CD4-positive, alpha-beta memory T cell (primary cell): ENCODE measurements around the gene CHCHD6. TPM values are rescaled to one million over a fixed set of nuclear protein-coding genes. Genes with fewer than 3 reads are reported as not detected.

Experiments
- CTCF ChIA-PET: fragments of 350-600 bp; sonication (Branson Sonifier 250); formaldehyde crosslinking; loops from one replicate; lab custom pipeline; 2021; ENCODE audit warnings: inconsistent platforms; ENCODE audit not compliant: partially characterized antibody; lab: Charles Lee
- POLR2A ChIA-PET: fragments of 350-600 bp; sonication (Branson Sonifier 250); formaldehyde crosslinking; loops from one replicate; lab custom pipeline; 2021; ENCODE audit not compliant: partially characterized antibody; lab: Charles Lee
- DNase-seq, 5 donors: peaks; one replicate each; pipeline versions ENCODE4 v3.0.0 to v3.0.0-alpha.2; 2020 to 2022; ENCODE audit warnings: mixed read lengths in 1 of 5
- H3K27ac ChIP-seq: one replicate; pipeline ENCODE4 v1.7.0; 2013; ENCODE audit warnings: low read depth, low read length
- H3K27me3 ChIP-seq: 2 replicates; pipeline ENCODE4 v1.7.0; 2013; ENCODE audit warnings: mild to moderate bottlenecking, low read length, moderate library complexity; ENCODE audit not compliant: insufficient read depth
- H3K36me3 ChIP-seq: 2 replicates; pipeline ENCODE4 v1.7.0; 2013; ENCODE audit warnings: mild to moderate bottlenecking, low read length, moderate library complexity; ENCODE audit not compliant: insufficient read depth
- H3K4me1 ChIP-seq: 2 replicates; pipeline ENCODE4 v1.7.0; 2013; ENCODE audit warnings: mild to moderate bottlenecking, low read length, moderate library complexity; ENCODE audit not compliant: insufficient read depth
- H3K4me3 ChIP-seq, 2 donors: one replicate each; pipeline ENCODE4 v1.7.0; 2013; ENCODE audit warnings: low read length in 2 of 2, mild to moderate bottlenecking in 1 of 2
- H3K9me3 ChIP-seq, 2 donors: one replicate each; pipeline ENCODE4 v1.7.0; 2013; ENCODE audit warnings: low read length in 2 of 2, control low read depth in 1 of 2; ENCODE audit not compliant: control insufficient read depth in 1 of 2
- H3K27ac Mint-ChIP-seq, 7 donors: one replicate each; pipeline ENCODE4 v1.8.0; 2020 to 2021; ENCODE audit warnings: mixed read lengths in 7 of 7, mild to moderate bottlenecking in 6 of 7, inconsistent platforms in 3 of 7, moderate library complexity in 3 of 7
- H3K27me3 Mint-ChIP-seq, 2 donors: one replicate each; pipeline ENCODE4 v1.8.0; 2020 to 2021; ENCODE audit warnings: mixed read lengths in 2 of 2
- H3K36me3 Mint-ChIP-seq, 2 donors: one replicate each; pipeline ENCODE4 v1.8.0; 2020 to 2021; ENCODE audit warnings: mixed read lengths in 2 of 2, inconsistent platforms in 1 of 2, mild to moderate bottlenecking in 1 of 2
- H3K4me1 Mint-ChIP-seq, 4 donors: one replicate each; pipeline ENCODE4 v1.8.0; 2020 to 2021; ENCODE audit warnings: mixed read lengths in 4 of 4, mild to moderate bottlenecking in 1 of 4
- H3K4me3 Mint-ChIP-seq, 8 donors: one replicate each; pipeline ENCODE4 v1.8.0; 2020 to 2021; ENCODE audit warnings: mixed read lengths in 8 of 8, mild to moderate bottlenecking in 7 of 8, moderate library complexity in 6 of 8, inconsistent platforms in 3 of 8
- H3K9me3 Mint-ChIP-seq, 8 donors: one replicate each; pipeline ENCODE4 v1.8.0; 2020 to 2021; ENCODE audit warnings: mixed read lengths in 8 of 8, mild to moderate bottlenecking in 5 of 8, inconsistent platforms in 3 of 8, moderate library complexity in 1 of 8
- intact Hi-C: fragments of 100-400 bp; cut with micrococcal nuclease; formaldehyde crosslinking; loops from one replicate; pipeline ENCODE4 v1.15.1; 2023
- polyA plus RNA-seq, 2 donors: library from polyadenylated mRNA; unstranded; fragments of 300-500 nt; fragmentation: Illumina TruSeq; gene quantifications; one replicate each; pipeline ENCODE4 v1.2.3, GENCODE V29; 2021
- total RNA-seq, 2 experiments: library from RNA; stranded (reverse); gene quantifications; one replicate each; pipeline ENCODE4 v1.2.3, GENCODE V29; 2021

CHCHD6 gene
- total and polyA plus RNA-seq, 4 experiments from 2014 or later: 7.3 to 12.3 (median 10.2) TPM

DNA sequence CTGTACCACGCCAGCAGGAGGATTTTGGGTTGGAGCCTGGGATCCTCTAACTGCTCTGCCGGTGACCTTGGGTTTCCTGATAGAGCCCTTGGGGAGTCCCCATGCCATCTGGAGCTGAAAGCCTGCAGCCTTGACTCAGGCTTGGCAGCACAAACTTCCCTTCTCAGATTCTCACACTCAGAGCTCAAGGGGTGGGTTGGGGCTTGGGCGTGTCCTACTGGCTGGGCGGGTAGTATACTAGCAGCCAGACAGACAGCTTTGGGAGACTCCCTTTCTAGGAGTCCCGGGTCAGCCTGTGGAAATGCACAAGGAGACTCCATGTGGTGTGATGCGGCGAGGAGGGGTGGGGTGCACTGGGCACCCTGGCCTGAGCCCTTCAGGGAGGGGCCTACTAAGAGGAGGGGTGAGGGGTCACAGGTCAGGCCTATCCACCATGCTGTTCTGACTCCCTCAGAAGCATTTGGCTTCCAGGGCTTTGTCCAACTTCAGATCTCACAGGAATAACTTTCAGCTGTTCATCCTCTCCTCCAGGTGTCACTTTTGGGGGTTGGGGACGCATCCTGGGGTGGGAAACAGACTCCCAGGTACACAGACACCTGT lies 257.3 kb downstream of the CHCHD6 start:
- Mint-ChIP-seq H3K27me3 (peaks cover 0 to 1% of the 10 kb centered on the region in 2 donors), H3K36me3 (peaks cover 0 to 3% of the 10 kb centered on the region in 2 donors), H3K4me1 (peaks cover 0 to 7% (median under 1%) of the 10 kb centered on the region in 4 donors), H3K4me3 (no peak overlapping the region), H3K27ac (no peak overlapping the region), H3K9me3 (no peaks in the 10 kb centered on the region)
- Histone ChIP-seq H3K27ac (no peak overlapping the region), H3K4me3 (no peak overlapping the region), H3K27me3 (no peaks in the 10 kb centered on the region), H3K9me3 (no peaks in the 10 kb centered on the region), H3K36me3 (no peaks in the 10 kb centered on the region), H3K4me1 (no peaks in the 10 kb centered on the region)
- CTCF ChIA-PET: interaction anchor here (1.3 kb wide), 1 partner anchor 439 kb away, joined by 3 read pairs; no protein-coding TSS in a partner anchor
- intact Hi-C loops: no loop called here
- POLR2A ChIA-PET: no interaction called here
- DNase-seq: no peak

DNA sequence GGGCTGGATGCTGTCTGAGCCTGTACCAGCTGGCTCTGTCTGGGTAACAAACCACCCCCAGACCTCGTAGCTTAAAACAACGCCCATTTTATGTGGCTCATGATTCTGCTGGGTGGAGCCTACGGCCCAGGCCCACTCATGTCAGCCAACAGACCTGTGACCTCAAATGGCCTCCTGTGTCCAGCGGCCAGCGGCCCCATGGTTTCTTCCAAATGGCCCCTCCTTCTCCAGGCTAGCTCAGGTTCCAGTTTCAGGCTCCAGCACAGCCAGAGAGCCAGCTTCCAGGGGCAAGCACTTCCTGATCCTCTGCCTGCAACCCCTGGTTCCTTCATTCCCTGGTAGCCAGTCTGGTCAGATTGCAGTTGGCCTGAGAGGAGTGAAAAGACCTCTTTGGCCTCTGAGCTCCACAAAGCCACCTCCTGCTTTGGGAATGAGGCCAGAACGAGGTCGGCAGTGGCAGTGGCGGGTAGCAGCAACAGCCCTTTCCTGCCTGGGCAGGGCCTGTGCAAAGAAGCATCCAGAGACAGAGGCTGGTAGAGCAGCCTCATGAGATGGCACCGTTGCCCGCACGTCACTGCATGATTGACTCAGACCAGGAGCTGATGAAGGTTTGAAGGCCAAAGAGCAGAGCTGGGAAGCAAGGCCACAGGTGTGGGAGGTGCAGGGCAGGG lies 257.9 kb downstream of the CHCHD6 start:
- Histone ChIP-seq H3K9me3 (no peaks in the 10 kb centered on the region), H3K27me3 (no peaks in the 10 kb centered on the region), H3K4me3 (no peak overlapping the region), H3K27ac (no peak overlapping the region), H3K4me1 (no peaks in the 10 kb centered on the region), H3K36me3 (no peaks in the 10 kb centered on the region)
- DNase-seq: no peak
- Mint-ChIP-seq H3K27me3 (peaks cover 0 to 1% of the 10 kb centered on the region in 2 donors), H3K36me3 (peaks cover 0 to 1% of the 10 kb centered on the region in 2 donors), H3K27ac (no peak overlapping the region), H3K4me1 (peaks cover 0 to 7% (median 0%) of the 10 kb centered on the region in 4 donors), H3K9me3 (no peaks in the 10 kb centered on the region), H3K4me3 (no peak overlapping the region)
- intact Hi-C loops: no loop called here
- CTCF ChIA-PET: interaction anchor here (1.3 kb wide), 1 partner anchor 439 kb away, joined by 3 read pairs; no protein-coding TSS in a partner anchor
- POLR2A ChIA-PET: no interaction called here

DNA sequence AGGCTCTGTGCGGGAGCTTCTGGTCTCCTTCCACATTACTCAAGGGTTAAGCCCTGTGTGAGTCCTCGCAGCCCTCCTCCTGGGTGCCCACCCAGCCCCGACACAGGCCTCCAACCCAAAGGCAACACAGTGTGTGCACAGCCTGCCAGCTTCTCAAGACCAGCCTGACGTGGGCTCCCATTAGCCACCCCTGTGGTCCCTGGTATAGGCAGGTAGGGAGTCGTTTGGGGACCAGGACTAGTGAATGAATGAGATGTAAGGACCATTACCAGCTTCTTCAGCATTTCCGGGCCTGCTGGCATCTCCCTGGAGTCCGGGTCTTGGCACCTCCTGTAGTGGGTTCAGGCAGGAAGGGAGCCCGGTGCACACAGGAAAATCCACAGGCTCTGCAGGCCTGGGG lies 258.7 kb downstream of the CHCHD6 start:
- DNase-seq: no peak
- H3K36me3 ChIP-seq: no peaks in the 10 kb centered on the region
- POLR2A ChIA-PET: no interaction called here
- H3K27ac ChIP-seq: no peak overlapping the region
- Mint-ChIP-seq H3K9me3 (no peaks in the 10 kb centered on the region), H3K27me3 (peaks cover 0 to 1% of the 10 kb centered on the region in 2 donors), H3K4me1 (peaks cover 0 to 7% (median 0%) of the 10 kb centered on the region in 4 donors), H3K4me3 (no peak overlapping the region), H3K27ac (no peak overlapping the region), H3K36me3 (peaks cover 0 to 1% of the 10 kb centered on the region in 2 donors)
- no peaks in the 10 kb centered on the region for H3K27me3 ChIP-seq
- no peaks in the 10 kb centered on the region for H3K9me3 ChIP-seq
- H3K4me3 ChIP-seq: no peak overlapping the region
- CTCF ChIA-PET: interaction anchor here (1.1 kb wide), 1 partner anchor 11 kb away, joined by 3 read pairs; no protein-coding TSS in a partner anchor
- intact Hi-C loops: no loop called here
- no peaks in the 10 kb centered on the region for H3K4me1 ChIP-seq

DNA sequence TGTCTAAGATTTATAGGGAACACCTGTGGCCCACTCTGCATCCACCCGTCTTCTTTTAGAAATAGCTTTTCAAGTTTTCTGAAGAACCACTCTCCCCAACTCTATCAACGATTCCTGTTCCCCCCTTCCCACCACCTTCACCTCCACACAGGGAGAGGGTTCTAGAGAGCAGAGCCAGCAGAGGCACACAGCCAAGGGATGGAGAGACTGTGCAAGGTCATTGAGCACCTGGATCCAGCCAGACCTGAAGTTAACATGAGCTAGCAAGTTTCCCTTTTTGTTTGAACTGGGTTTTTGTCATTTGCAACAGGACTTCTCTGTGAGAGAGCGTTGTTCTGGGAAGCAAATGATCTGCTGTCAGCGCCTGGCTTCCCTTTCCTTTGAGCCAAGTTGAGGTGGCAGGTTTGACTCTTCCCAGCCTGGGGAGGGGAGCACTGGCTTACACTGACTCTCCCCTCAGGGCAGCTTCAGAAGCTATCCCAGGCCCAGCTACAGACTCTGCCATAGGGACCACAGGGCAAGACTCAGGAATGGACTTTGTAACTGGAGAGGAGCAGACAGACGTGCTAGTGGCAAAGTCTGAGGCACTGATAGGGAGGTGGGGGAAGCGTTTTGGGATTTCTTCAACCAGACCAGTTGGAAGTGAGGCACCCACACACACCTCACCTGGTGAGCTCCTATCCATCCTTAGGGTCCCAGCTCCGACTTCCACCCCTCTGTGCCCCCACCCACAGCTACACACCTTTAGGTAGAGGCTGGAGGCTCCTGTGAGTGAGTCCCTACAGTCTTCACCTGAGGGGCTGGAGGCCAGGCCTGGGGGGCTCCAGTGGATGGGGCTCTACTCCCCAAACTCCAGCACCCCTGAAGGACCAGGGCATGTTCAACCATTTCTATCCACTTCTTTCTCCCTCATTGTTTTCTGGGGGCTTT lies 259.5 kb downstream of the CHCHD6 start:
- H3K27ac Mint-ChIP-seq: peak overlapping the region in 2 of 7 donors; percentile 66 to 78

DNA sequence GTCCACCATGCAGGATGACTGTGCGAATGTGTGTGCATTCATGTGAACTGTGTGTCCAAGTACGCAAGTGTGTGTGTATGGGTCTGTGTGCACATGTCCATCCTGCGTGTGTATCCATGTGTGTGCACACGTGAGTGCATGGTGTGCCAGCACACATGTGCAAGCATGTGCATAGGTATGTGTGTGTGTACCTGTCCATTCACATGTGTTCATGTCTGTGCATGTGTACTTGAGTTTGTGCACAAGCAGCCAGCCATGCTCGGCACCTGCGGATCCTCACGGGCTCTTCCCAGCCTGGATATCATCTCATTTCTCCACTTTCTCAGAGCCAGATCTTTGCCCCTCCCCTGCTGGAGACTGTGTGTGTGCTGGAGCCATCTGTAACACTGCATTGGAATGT lies 260.2 kb downstream of the CHCHD6 start:
- Mint-ChIP-seq H3K4me1 (peaks cover 0 to 4% (median 0%) of the 10 kb centered on the region in 4 donors), H3K9me3 (no peaks in the 10 kb centered on the region), H3K4me3 (no peak overlapping the region), H3K36me3 (no peaks in the 10 kb centered on the region), H3K27ac (peak overlapping the region in 1 of 7 donors; percentile 22), H3K27me3 (peaks cover 0 to 1% of the 10 kb centered on the region in 2 donors)
- ChIA-PET CTCF (no interaction called here), POLR2A (no interaction called here)
- DNase-seq: no peak
- intact Hi-C loops: no loop called here
- Histone ChIP-seq H3K4me1 (no peaks in the 10 kb centered on the region), H3K9me3 (no peaks in the 10 kb centered on the region), H3K27me3 (no peaks in the 10 kb centered on the region), H3K36me3 (no peaks in the 10 kb centered on the region), H3K4me3 (no peak overlapping the region), H3K27ac (no peak overlapping the region)

More for the DNA sequence above, 259.5 kb downstream of the CHCHD6 start:
- Mint-ChIP-seq H3K36me3 (peaks cover 0 to 1% of the 10 kb centered on the region in 2 donors), H3K4me3 (no peak overlapping the region), H3K27me3 (peaks cover 0 to 1% of the 10 kb centered on the region in 2 donors), H3K4me1 (peaks cover 0 to 4% (median 0%) of the 10 kb centered on the region in 4 donors), H3K9me3 (no peaks in the 10 kb centered on the region)
- Histone ChIP-seq H3K27me3 (no peaks in the 10 kb centered on the region), H3K4me1 (no peaks in the 10 kb centered on the region), H3K36me3 (no peaks in the 10 kb centered on the region), H3K4me3 (no peak overlapping the region), H3K9me3 (no peaks in the 10 kb centered on the region), H3K27ac (no peak overlapping the region)
- DNase-seq: no peak
- intact Hi-C loops: no loop called here
- POLR2A ChIA-PET: no interaction called here
- CTCF ChIA-PET: interaction anchor here (1.1 kb wide), 1 partner anchor 12 kb away, joined by 3 read pairs; no protein-coding TSS in a partner anchor

DNA sequence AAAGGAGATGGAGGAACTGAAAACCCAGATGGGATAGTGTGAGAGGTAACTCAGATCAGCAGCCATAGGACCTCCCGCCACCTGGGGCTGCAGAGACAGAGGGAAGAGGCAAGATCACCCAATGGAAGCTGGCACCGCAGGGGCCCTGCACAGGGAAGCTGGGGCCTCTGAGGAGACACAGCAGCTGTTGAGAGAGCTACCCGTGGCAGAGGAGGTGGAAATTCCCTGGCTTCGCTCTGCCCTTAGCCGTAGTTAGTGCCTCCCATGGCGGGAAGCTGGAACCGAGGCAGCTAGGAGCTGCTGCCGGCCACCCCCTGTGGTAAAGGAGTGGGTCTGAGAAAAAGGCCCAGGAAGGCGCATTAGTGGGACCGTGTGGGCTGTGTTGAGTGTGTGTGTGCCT lies 260.9 kb downstream of the CHCHD6 start:
- H3K4me1 ChIP-seq: no peaks in the 10 kb centered on the region
- ChIA-PET POLR2A (no interaction called here), CTCF (no interaction called here)
- H3K27me3 Mint-ChIP-seq: peaks cover 0 to 1% of the 10 kb centered on the region in 2 donors
- intact Hi-C loops: no loop called here
- H3K4me3 Mint-ChIP-seq: no peak overlapping the region
- H3K27ac ChIP-seq: no peak overlapping the region
- H3K9me3 Mint-ChIP-seq: no peaks in the 10 kb centered on the region
- DNase-seq: no peak
- peak overlapping the region in 1 of 7 donors; percentile 59 for H3K27ac Mint-ChIP-seq
- no peaks in the 10 kb centered on the region for H3K27me3 ChIP-seq
- H3K4me3 ChIP-seq: no peak overlapping the region
- no peaks in the 10 kb centered on the region for H3K36me3 Mint-ChIP-seq
- no peaks in the 10 kb centered on the region for H3K36me3 ChIP-seq
- H3K4me1 Mint-ChIP-seq: peaks cover 0 to 4% (median 0%) of the 10 kb centered on the region in 4 donors
- no peaks in the 10 kb centered on the region for H3K9me3 ChIP-seq
